Psoas muscle (tissue), 8 donors: Measurements from ENCODE around the gene MICALL2. TPM values are rescaled to one million over a fixed set of nuclear protein-coding genes. Genes with fewer than 3 reads are reported as not detected.

Source experiments
- ATAC-seq, 4 donors: fragments of 200-7000 bp; cut with Tn5 transposase; one replicate each; pipeline ENCODE4 v1.9.1; 2020; ENCODE audit warnings: moderate library complexity in 3 of 4, mild to moderate bottlenecking in 2 of 4
- DNase-seq, 2 donors: peaks; one replicate each; pipeline ENCODE4 v3.0.0-alpha.2; 2020
- H3K27ac ChIP-seq: fragments of 200-600 bp; one replicate; pipeline ENCODE4 v1.8.0; 2022
- H3K27me3 ChIP-seq, 3 donors: fragments of 200-600 bp in 1 of 3; one replicate each; pipeline versions ENCODE4 v1.6.1 to v1.8.0; 2013 to 2022; ENCODE audit warnings: low read length in 2 of 3, mild to moderate bottlenecking in 2 of 3, moderate library complexity in 1 of 3; ENCODE audit not compliant: insufficient read depth in 3 of 3
- H3K36me3 ChIP-seq, 2 donors: fragments of 200-600 bp in 1 of 2; one replicate each; pipeline versions ENCODE4 v1.6.1 to v1.8.0; 2013 to 2022; ENCODE audit warnings: low read depth in 1 of 2, mild to moderate bottlenecking in 1 of 2, moderate library complexity in 1 of 2; ENCODE audit not compliant: insufficient read depth in 1 of 2
- H3K4me1 ChIP-seq: fragments of 200-600 bp; one replicate; pipeline ENCODE4 v1.8.0; 2022
- H3K4me3 ChIP-seq: fragments of 200-600 bp; one replicate; pipeline ENCODE4 v1.8.0; 2022; ENCODE audit warnings: mild to moderate bottlenecking
- H3K9me3 ChIP-seq: fragments of 200-600 bp; one replicate; pipeline ENCODE4 v1.8.0; 2022
- WGBS, 3 donors: extraction: QIAGEN DNeasy Blood & Tissue Kit; methylation state at CpG; one replicate each; pipeline versions ENCODE4 v1.1.6 to v1.1.7; 2013; 5-methylcytosine and 5-hydroxymethylcytosine counted together
- intact Hi-C, 2 donors: fragments of 100-400 bp; cut with DNase I; formaldehyde crosslinking; loops; one replicate each; pipeline versions ENCODE4 v1.11.0 to v1.14.2; 2022
- polyA plus RNA-seq, 3 donors: library from polyadenylated mRNA; stranded (reverse); fragments of 200-250 nt; gene quantifications; one replicate each; pipeline ENCODE4 v1.2.3, GENCODE V29; 2013
- total RNA-seq, 4 donors: library from RNA; stranded (reverse); fragmentation: NEBNext Ultra II Directional in 2 of 4; extraction: Animal tissue kit (Norgen Biotek cat#: 25700) in 2 of 4; gene quantifications; one replicate each; pipeline versions ENCODE4 v1.2.1 to v1.2.4, GENCODE V29; 2021 to 2023
- TF ChIP-seq, protein P1 (sequence below): fragments of 200-600 bp; IDR thresholded peaks from one replicate; pipeline ENCODE4 v1.8.0; 2022; ENCODE audit warnings: antibody characterized with exemption
- donor health status: healthy with polysubstance abuse.
- donor health status: DM: no; HTN: no; CAD: no; lungs with moderate emphysema.
- donor health status: Bipolar disorder and iron deficiency.
- donor health status: healthy.
- donor health status: DM: yes; HTN: yes; CAD: no.
- donor health status: DM: no; HTN: no; CAD: no.
- donor health status: DM: no; HTN: no; CAD: no.
- donor health status: DM: yes; HTN: yes; CAD: no.

Gene MICALL2
- total and polyA plus RNA-seq, 7 donors: 4.6 to 12.0 (median 5.8) TPM

DNA sequence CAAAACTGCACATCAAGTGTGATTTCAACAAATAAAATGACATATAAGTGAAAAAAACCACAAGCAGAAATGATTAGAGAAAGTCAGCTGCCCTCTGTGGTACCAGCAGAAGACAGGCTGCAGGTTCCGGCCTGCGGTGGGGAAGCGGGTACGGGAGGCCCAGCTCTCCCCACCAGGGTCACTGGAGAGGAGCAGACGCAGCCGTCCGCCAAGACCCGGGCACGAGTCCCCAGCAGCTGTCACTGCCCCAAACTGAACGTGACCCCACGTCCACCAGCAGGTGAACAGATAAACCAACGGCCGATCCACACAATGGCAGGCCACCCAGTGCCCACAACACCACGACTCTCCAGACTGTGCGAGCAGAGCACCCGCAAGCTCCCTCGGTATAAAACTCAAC, 16.1 kb upstream of the MICALL2 start:
- ATAC-seq (no peak), DNase-seq (no peak)
- H3K36me3 ChIP-seq: peaks cover 7 to 100% of the 10 kb centered on the region in 2 donors
- TF ChIP-seq, protein P1, sequence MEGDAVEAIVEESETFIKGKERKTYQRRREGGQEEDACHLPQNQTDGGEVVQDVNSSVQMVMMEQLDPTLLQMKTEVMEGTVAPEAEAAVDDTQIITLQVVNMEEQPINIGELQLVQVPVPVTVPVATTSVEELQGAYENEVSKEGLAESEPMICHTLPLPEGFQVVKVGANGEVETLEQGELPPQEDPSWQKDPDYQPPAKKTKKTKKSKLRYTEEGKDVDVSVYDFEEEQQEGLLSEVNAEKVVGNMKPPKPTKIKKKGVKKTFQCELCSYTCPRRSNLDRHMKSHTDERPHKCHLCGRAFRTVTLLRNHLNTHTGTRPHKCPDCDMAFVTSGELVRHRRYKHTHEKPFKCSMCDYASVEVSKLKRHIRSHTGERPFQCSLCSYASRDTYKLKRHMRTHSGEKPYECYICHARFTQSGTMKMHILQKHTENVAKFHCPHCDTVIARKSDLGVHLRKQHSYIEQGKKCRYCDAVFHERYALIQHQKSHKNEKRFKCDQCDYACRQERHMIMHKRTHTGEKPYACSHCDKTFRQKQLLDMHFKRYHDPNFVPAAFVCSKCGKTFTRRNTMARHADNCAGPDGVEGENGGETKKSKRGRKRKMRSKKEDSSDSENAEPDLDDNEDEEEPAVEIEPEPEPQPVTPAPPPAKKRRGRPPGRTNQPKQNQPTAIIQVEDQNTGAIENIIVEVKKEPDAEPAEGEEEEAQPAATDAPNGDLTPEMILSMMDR: no peak
- no peaks in the 10 kb centered on the region for H3K9me3 ChIP-seq
- no peaks in the 10 kb centered on the region for H3K27me3 ChIP-seq
- no peaks in the 10 kb centered on the region for H3K4me1 ChIP-seq
- no peak overlapping the region for H3K4me3 ChIP-seq
- no peak overlapping the region for H3K27ac ChIP-seq
- 77 to 80% (median 78%) methylated on average over 17 of the region's 17 CpGs for WGBS, 3 donors
- intact Hi-C loops: loop anchor here in 1 of 2 donors (10.0 kb wide), 1 partner anchor 251 kb away; no protein-coding TSS in a partner anchor

DNA sequence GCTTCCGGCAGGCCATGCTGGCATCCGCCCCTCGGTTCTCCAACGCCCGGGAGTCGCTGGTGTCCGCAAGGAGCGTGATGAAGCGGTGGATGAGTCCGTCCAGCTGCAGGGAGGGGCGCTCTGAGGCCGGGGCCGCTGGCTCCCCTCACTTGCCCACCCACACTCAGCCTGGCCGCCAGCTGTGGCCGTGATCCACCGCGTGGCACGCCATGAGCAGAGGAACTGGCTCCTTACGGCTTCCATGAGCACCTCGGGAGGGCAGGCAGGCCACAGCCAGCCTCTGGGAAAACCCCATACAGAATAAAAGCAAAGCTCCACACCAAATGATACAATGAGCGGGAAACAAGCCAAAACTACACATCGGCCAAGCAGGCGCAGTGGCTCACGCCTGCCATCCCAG, 15.5 kb upstream of the MICALL2 start:
- intact Hi-C loops: loop anchor here in 1 of 2 donors (10.0 kb wide), 1 partner anchor 250 kb away; no protein-coding TSS in a partner anchor
- WGBS, 3 donors: 75 to 78% (median 76%) methylated on average over 24 of the region's 24 CpGs
- Histone ChIP-seq H3K4me3 (no peak overlapping the region), H3K9me3 (no peaks in the 10 kb centered on the region), H3K27ac (no peak overlapping the region), H3K4me1 (no peaks in the 10 kb centered on the region), H3K27me3 (no peaks in the 10 kb centered on the region), H3K36me3 (peaks cover 7 to 100% of the 10 kb centered on the region in 2 donors)
- TF ChIP-seq, protein P1: no peak
- DNase-seq (no peak), ATAC-seq (no peak)

DNA sequence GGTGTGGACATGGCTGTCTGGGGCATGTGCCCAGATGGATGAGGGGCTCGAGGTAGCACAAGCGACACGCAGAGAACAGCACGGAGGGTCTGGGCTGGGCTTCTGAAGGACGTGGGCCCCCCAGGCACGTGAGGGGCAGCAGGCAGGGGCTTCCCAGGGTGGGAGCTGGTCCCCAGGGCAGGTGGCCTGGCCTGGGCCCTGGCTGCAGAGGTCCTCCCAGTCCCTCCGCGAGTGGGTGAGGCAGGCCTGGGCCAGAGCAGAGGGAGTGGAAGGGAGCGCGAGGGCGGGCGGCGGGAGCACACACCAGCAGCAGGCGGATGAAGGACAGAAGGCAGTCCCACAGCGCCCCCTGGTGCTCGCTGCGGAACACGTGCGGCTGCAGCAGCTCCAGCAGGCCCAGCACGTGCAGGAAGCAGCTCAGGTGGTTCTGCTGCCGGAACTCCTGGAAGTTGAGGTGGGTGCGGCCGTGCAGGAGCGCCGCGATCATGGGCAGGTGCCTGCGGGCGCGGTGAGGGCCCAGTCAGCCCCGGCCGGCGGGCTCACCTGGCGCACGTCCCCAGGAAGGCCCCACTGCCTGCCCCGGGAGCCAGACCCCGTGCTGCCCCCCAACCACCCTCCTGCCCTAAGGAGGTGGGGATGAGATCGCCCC, 14.7 kb upstream of the MICALL2 start:
- intact Hi-C loops: loop anchor here in 1 of 2 donors (10.0 kb wide), 1 partner anchor 249 kb away; no protein-coding TSS in a partner anchor
- H3K27me3 ChIP-seq: no peaks in the 10 kb centered on the region
- WGBS, 3 donors: 42 to 48% (median 46%) methylated on average over 26 to 37 of the region's 37 CpGs
- H3K9me3 ChIP-seq: no peaks in the 10 kb centered on the region
- no peaks in the 10 kb centered on the region for H3K4me1 ChIP-seq
- no peak overlapping the region for H3K4me3 ChIP-seq
- TF ChIP-seq, protein P1: peak; percentile 88
- ATAC-seq: peak; percentile 70 to 87 (median 77)
- DNase-seq: peak; percentile 89 to 94
- no peak overlapping the region for H3K27ac ChIP-seq
- peaks cover 5 to 99% of the 10 kb centered on the region in 2 donors for H3K36me3 ChIP-seq

DNA sequence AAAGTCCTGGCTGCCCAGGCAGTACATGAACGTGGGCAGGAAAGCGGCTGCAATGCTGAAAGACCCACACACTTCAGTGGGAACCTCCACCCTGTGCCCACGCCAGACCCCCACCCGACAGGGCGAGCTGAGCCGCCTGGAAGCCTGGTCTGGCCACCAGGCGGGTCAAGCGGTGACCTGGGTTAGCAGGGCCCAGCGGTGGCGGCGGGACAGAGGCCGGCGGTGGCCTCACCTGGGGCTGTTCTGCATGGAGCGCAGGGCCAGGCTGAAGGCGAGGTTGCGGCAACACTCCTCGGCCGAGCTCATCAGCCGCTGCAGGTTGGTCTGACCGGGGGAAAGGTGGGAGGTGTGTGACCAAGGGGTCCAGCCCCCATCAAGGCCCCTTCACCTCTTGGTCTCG, 11.6 kb upstream of the MICALL2 start:
- ATAC-seq: no peak
- 92 to 95% (median 94%) methylated on average over 21 of the region's 21 CpGs for WGBS, 3 donors
- TF ChIP-seq, protein P1: no peak
- intact Hi-C loops: loop anchor here in 1 of 2 donors (10.0 kb wide), 1 partner anchor 246 kb away; no protein-coding TSS in a partner anchor
- H3K9me3 ChIP-seq: no peaks in the 10 kb centered on the region
- no peaks in the 10 kb centered on the region for H3K27me3 ChIP-seq
- peaks cover 10% of the 10 kb centered on the region for H3K4me1 ChIP-seq
- no peak overlapping the region for H3K4me3 ChIP-seq
- DNase-seq: no peak
- no peak overlapping the region for H3K27ac ChIP-seq
- peaks cover 3 to 72% of the 10 kb centered on the region in 2 donors for H3K36me3 ChIP-seq
